GM19035 (cell line): ENCODE data around the gene KRTAP10-1.

Experiments used
- ATAC-seq: cut with Tn5 transposase; IDR thresholded peaks from one replicate; pipeline ENCODE4 v1.9.1; 2021; ENCODE audit not compliant: unreplicated experiment

The KRTAP10-1 gene

GRCh38 chr21:44517175-44517899, 22.7 kb downstream of the KRTAP10-1 start:
- no peak for ATAC-seq

- no peak for ATAC-seq
These were observed 23.2 kb downstream of the KRTAP10-1 start for GRCh38 chr21:44516828-44517174.

- ATAC-seq: no peak
These were observed 23.7 kb downstream of the KRTAP10-1 start for GRCh38 chr21:44516342-44516741.

GRCh38 chr21:44515359-44516165, 24.4 kb downstream of the KRTAP10-1 start:
- no peak for ATAC-seq

- ATAC-seq: no peak
These were observed 25.1 kb downstream of the KRTAP10-1 start for GRCh38 chr21:44514746-44515358.

DNA sequence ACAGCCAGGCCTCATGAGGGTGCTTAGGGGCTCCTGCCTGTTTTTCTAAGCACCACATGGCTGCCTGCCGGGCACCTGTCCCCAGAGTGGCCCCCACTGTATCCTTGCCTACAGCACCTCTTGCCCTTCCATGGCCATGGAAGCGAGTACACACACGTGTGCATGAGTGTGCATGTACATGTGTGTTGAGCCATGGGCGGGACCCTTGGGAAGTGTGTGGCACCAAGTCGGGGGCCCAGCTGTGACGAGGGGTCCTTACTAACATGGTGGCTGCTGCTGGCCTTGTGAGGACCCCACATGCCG, 25.8 kb downstream of the KRTAP10-1 start:
- no peak for ATAC-seq

GRCh38 chr21:44513389-44514217, 26.4 kb downstream of the KRTAP10-1 start:
- no peak for ATAC-seq

GRCh38 chr21:44512496-44513388, 27.3 kb downstream of the KRTAP10-1 start:
- no peak for ATAC-seq

GRCh38 chr21:44511938-44512275, 28.1 kb downstream of the KRTAP10-1 start:
- no peak for ATAC-seq

DNA sequence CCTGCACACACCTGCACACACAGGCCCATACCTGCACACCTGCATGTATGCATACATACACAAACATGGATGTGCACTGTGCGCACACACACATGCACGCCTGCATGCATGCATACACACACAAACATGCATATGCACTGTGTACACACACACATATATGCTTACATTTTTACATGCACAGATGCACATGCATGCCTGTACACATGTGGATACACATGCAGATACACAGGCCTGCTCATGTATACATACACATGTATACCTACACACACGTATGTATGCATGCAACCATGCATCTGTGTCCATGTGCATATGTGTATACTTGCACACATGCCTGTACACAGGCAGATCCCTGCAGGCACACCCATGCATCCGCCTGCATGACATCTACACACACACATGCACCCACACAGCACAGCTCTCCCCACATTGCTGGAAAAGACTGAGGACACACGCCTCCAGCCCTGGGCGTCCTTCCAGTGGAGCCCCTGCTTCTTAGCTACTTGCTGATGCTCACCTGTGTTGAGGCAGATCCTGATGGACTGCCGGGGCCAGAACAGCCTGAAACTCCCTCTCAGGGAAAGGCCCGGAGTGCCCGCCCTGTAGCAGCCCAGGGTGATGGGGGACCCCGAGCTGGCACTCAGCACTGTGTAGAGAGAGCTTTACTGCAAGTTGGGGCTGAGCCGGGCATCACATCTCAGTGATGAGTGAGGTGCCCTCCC, 28.6 kb downstream of the KRTAP10-1 start:
- ATAC-seq: no peak

DNA sequence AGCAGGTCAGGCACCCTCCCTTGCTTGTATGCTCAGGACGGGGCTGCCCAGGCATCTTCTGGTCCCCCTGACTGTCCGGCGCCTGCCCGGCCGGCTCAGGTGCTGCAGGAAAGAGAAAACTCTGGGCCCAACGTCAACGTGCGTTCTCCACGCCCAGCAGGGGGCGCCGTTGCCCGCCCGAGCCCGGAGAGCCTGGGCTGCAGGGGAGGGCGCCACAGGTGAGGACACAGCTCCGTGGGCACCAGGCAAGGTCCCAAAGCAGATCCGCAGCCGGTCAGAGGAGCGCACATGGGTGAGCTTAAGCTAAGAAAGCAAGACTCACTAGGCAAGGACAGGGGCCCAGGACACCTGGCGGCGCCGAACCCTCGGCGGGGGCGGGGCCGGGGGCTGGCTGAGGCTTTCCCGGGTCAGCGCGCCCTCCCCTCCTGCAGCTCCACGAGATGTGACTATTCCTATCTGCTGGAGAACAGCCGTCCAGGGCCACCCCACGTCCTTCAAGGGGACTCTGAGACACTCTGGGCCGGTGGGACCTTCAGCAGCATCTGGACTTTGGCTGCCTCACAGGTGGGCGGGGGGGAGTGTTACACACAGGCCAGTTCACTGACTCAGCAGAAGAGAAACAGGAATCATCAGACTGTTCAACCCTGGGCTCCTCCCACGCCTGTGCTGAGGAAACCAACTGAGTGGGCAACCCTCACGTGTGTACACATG, 29.3 kb downstream of the KRTAP10-1 start:
- ATAC-seq: no peak

DNA sequence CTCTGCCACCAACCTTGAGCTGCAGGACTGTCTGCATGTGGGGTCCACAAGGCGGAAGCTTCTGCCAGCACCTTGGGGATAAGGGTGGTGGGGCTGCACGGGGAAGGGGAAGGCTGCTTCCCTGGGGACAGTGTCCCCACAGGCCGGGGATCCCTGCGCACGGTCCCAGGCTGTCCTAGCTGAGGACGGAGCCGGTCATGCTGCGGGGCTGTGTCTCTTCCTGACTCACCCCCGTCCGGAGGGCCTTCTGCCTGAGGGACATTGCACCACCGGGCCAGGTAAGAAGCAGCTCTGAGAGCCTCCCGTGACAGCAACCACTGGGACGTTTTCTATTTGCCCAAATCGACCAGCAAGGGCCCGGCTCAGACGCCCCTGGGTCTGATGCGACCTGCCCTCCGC, 29.9 kb downstream of the KRTAP10-1 start:
- no peak for ATAC-seq

GRCh38 chr21:44509539-44509938, 30.5 kb downstream of the KRTAP10-1 start:
- no peak for ATAC-seq

GRCh38 chr21:44508711-44509445, 31.1 kb downstream of the KRTAP10-1 start:
- no peak for ATAC-seq

- no peak for ATAC-seq
These were observed 31.6 kb downstream of the KRTAP10-1 start for GRCh38 chr21:44508426-44508710.

DNA sequence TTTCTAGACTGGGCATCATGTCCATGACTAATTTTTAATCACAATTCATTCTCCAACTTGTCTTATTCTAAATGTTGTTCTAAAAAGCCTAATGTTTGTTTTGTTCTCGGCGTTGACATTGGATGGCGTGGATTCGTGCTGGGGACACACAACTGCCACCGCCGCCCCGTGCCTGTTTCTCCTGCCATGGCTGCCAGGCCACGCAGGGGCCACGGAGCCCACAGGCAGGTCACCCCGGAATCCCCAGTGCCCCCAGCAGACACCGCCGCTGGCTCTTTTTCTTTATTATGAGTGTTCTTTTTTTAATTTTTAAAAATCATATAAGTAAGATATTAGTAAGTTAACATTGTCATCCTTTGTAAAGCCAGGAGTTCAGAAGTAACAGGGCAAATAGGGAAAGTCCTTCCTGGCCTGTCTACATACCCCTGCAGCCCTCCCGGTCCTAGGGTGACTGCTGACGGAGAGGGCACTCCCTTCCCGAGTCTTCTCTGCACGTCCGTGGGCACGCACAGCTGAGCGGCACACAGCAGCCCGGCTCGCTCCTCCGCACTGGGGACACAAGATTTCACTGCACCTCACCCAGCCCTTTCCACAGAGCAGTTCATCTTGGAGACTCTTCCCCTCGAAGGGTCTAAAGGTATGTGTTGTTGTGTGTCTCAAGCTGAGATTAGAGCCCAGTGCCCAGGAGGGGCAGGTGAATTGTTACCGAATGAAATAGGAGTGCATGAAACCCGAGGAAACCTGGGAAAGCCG, 32.1 kb downstream of the KRTAP10-1 start:
- no peak for ATAC-seq

- no peak for ATAC-seq
These were observed 33.4 kb downstream of the KRTAP10-1 start for GRCh38 chr21:44506279-44507255.
